Activated CD8-positive, alpha-beta memory T cell treated with anti-CD3 and anti-CD28 coated beads, Interleukin-2, amount 50 U/mL, for 1 hour (primary cell): ENCODE measurements around the gene ELOVL3.
"Not testable (repeated sequence)": the region's sequence is repeated elsewhere in the genome, so short reads cannot be mapped to it uniquely, and the experiment has no call there.

Experiments used
- DNase-seq: peaks from one replicate; pipeline ENCODE4 v3.0.0-alpha.2; 2020; ENCODE audit errors: extremely low read depth

The ELOVL3 gene

GRCh38 chr10:102227050-102227449, 951 bp downstream of the ELOVL3 start:
- DNase-seq, result no peak

GRCh38 chr10:102229810-102230263, 3.7 kb downstream of the ELOVL3 start:
- peak; percentile 56 for DNase-seq

- DNase-seq, result no peak
Observed at GRCh38 chr10:102230264-102230860, 4.3 kb downstream of the ELOVL3 start.

GRCh38 chr10:102230861-102231356, 4.8 kb downstream of the ELOVL3 start:
- DNase-seq, result no peak

GRCh38 chr10:102231357-102232318, 5.5 kb downstream of the ELOVL3 start:
- DNase-seq, result no peak

- DNase-seq, result no peak
Observed at GRCh38 chr10:102233997-102234396, 7.9 kb downstream of the ELOVL3 start.

- no peak for DNase-seq
Observed at GRCh38 chr10:102234888-102235597, 8.9 kb downstream of the ELOVL3 start.

GRCh38 chr10:102235598-102235920, 9.5 kb downstream of the ELOVL3 start:
- DNase-seq, result no peak

GRCh38 chr10:102236006-102236405, 9.9 kb downstream of the ELOVL3 start:
- no peak for DNase-seq

GRCh38 chr10:102237711-102238252, 11.7 kb downstream of the ELOVL3 start:
- no peak for DNase-seq

- DNase-seq, result no peak
Observed at GRCh38 chr10:102240467-102241031, 14.4 kb downstream of the ELOVL3 start.

GRCh38 chr10:102241032-102241443, 14.9 kb downstream of the ELOVL3 start:
- no peak for DNase-seq

- DNase-seq, result peak; percentile 63
Observed at GRCh38 chr10:102241444-102242117, 15.5 kb downstream of the ELOVL3 start, which contains the start of gene PITX3. PITX3 (minus strand) TSS chr10:102241512; CDS start chr10:102232080, 9,432 bp downstream.

GRCh38 chr10:102242118-102242485, 16.0 kb downstream of the ELOVL3 start:
- DNase-seq, result no peak

GRCh38 chr10:102243309-102243708, 17.2 kb downstream of the ELOVL3 start:
- DNase-seq, result no peak

GRCh38 chr10:102245082-102245931, 19.2 kb downstream of the ELOVL3 start, which contains the start of gene GBF1:
GBF1 (plus strand) TSS chr10:102245532; CDS start chr10:102258939, 13,407 bp downstream.
- DNase-seq, result peak; percentile 76

- DNase-seq, result no peak
Observed at GRCh38 chr10:102245932-102246251, 19.8 kb downstream of the ELOVL3 start.

GRCh38 chr10:102246261-102246660, 20.2 kb downstream of the ELOVL3 start:
- DNase-seq, result no peak

- no peak for DNase-seq
Observed at GRCh38 chr10:102247734-102248133, 21.6 kb downstream of the ELOVL3 start.

GRCh38 chr10:102252508-102252907, 26.4 kb downstream of the ELOVL3 start:
- DNase-seq, result not testable (repeated sequence)
